NCI-H2081 (cell line): ENCODE data around the gene UMODL1.
A peak's percentile ranks its signal among the peaks of the same experiment; 100 is the strongest.
"Not testable (repeated sequence)": the region's sequence is repeated elsewhere in the genome, so short reads cannot be mapped to it uniquely, and the experiment has no call there.

Experiments used
- DNase-seq, 2 experiments: peaks; one replicate each; lab custom pipeline; 2025; lab: John Stamatoyannopoulos, UW

Gene UMODL1

GRCh38 chr21:42059141-42059540, 12.0 kb upstream of the UMODL1 start:
- DNase-seq = no peak

GRCh38 chr21:42059721-42060120, 11.4 kb upstream of the UMODL1 start:
- DNase-seq = no peak

- no peak for DNase-seq
Measured at GRCh38 chr21:42060166-42060565, 11.0 kb upstream of the UMODL1 start.

GRCh38 chr21:42061195-42061985, 9.7 kb upstream of the UMODL1 start:
- DNase-seq = no peak

- no peak for DNase-seq
Measured at GRCh38 chr21:42061986-42062235, 9.2 kb upstream of the UMODL1 start.

GRCh38 chr21:42062236-42063022, 8.7 kb upstream of the UMODL1 start:
- DNase-seq = no peak

- no peak for DNase-seq
Measured at GRCh38 chr21:42063191-42063570, 7.9 kb upstream of the UMODL1 start.

- peak in 1 of 2 experiments; percentile 5 for DNase-seq
Measured at GRCh38 chr21:42063571-42064521, 7.3 kb upstream of the UMODL1 start.

- no peak for DNase-seq
Measured at GRCh38 chr21:42066521-42066920, 4.6 kb upstream of the UMODL1 start.

- DNase-seq = no peak
Measured at GRCh38 chr21:42067531-42068255, 3.4 kb upstream of the UMODL1 start.

GRCh38 chr21:42068256-42068545, 2.9 kb upstream of the UMODL1 start:
- DNase-seq = no peak

- DNase-seq = no peak
Measured at GRCh38 chr21:42068592-42068991, 2.5 kb upstream of the UMODL1 start.

GRCh38 chr21:42069327-42069726, 1.8 kb upstream of the UMODL1 start:
- DNase-seq = no peak

- no peak for DNase-seq
Measured at GRCh38 chr21:42069843-42070242, 1.3 kb upstream of the UMODL1 start.

- no peak for DNase-seq
Measured at GRCh38 chr21:42073145-42074099, 2.3 kb downstream of the UMODL1 start.

GRCh38 chr21:42075686-42076471, 4.8 kb downstream of the UMODL1 start:
- DNase-seq = no peak

GRCh38 chr21:42077685-42078238, 6.6 kb downstream of the UMODL1 start:
- not testable (repeated sequence) for DNase-seq

GRCh38 chr21:42078247-42079007, 7.3 kb downstream of the UMODL1 start:
- DNase-seq = not testable (repeated sequence)
